ENCODE results near the gene PIK3R5.

PIK3R5 gene

DNA sequence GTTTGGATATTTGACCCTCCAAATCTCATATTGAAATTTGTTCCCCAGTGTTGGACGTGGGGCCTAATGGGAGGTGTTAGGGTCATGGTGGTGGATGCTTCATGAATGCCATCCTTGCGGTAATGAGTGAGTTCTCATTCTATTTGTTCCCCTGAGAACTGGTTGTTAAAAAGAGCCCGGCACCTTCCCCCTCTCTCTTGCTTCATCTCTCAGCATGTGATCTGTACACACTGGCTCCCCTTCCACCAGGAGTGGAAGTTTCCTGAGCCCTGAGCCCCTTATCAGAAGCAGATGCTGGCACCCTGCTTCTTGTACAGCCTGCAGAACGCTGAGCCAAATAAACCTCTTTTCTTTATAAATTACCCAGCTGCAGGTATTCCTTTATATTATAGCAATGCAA is 123.7 kb downstream of the PIK3R5 start:
- DNase-seq (ENCODE audit: low read depth, low spot score): no peak

DNA sequence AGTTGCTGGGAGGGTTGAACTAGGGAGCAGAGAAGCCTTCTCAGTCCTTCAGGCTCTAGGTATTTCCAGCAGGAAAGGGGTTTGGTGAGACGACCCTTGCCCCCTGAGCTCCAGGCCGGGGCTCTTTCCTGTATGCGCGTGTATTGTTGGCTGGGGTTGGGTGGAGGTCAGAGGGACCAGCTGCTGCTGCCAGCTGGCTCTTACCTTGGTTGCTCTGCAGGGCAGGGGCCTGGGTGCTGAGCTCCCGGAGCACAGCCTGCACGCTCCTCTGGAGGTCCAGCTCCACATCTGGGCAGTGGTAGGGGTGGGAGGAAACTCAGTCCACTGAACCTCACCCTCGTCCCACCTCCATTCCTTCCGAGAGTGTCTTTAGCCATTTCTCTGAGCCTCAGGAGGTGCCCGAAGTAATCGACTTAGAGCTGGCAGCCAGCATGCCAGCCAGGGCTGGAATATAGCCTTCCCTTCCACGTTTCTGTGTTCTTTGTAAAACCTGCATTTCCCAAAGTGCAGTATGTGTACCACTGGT is 126.0 kb downstream of the PIK3R5 start:
- no peak overlapping the region for H3K27ac ChIP-seq
- DNase-seq (ENCODE audit: low read depth, low spot score): no peak

More for the DNA sequence above, 123.7 kb downstream of the PIK3R5 start:
- H3K27ac ChIP-seq: no peak overlapping the region

DNA sequence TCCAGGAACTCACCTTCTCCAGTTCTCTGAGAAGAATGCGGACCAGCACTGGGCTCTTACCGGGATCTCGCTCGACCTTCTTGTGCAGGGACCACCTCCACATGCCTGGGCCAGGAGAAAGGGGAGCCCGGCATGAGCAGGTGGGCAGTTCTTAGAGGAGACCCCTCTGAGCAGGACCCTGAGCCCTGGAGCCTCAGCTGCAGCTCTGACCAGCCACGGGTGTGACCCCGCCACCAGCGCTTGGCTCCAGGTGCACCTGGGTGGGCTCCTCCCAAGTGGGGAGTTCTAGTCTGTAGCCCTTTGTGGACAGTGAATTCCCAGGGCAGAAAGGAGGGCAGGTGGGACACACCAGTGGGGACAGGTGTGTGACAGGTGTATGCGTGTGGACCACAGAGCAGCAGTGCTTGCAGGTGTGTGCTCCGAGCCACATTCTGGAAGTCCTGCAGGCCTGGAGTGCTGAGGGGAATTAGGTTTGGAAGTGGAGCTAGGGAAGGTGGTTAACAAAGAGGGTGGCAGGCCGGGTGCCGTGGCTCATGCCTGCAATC is 126.9 kb downstream of the PIK3R5 start:
- no peak for DNase-seq (ENCODE audit: low read depth, low spot score)

DNA sequence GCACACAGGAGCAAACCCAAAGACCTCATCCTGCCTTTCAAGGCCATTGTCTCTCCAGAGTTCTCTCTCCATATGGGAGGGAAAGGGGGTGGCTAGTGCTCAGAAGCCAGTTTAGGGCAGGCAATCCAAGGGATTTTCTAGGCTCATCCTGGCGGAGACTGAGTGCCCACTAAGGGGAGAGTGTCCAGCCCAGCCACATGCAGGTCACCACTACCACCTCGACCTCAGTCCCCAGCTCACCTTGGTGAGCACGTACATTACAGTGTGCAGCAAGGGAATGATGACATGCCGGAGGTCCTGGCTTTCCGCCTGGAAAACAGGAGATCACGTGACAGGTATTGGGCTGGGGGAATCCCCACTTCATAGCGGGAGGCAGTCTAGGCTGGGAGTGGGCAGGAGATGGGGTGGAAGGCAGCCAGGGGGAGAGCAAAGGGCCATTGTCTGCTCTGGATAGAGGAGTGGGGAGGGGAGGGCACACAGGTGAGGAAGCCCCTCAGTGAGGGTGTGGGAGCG is 127.9 kb downstream of the PIK3R5 start:
- no peak for DNase-seq (ENCODE audit: low read depth, low spot score)
- H3K27ac ChIP-seq: no peak overlapping the region

More for the DNA sequence above, 126.9 kb downstream of the PIK3R5 start:
- no peak overlapping the region for H3K27ac ChIP-seq

DNA sequence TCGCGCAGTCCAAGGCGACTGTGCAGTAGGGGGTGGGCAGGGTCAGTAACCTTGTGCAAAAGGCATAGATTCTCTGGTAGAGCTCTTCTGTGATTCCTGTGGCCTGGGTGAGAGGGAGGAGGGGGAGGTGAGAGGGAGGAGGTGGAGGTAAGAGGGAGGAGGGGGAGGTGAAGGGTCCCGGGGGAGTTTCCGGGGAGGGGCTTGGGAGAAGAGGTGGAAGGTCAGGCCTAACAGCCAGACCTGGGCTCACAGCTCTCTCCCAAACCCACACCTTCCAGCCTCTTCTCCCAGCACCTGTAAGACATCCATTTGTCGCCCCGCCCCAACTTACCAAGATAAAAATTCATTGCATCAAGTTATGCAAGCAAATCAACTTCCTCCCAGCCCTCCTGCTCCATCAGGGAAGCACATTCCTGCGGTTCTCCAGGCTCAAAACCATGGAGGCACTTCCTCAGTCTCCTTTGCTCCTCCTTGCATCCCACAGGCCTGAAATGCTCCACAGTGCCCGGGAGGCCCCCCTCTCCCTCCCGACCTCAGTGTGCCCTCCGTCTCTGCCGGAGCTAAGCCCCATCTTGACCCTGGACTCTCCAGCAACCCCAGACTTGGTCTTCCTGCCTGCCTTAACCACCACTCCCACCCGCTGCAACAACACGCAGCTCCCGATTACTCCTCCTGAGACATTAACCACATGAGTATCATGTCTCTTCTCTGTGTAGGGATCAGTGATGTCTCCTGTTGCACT is 128.5 kb downstream of the PIK3R5 start:
- DNase-seq (ENCODE audit: low read depth, low spot score): no peak
- H3K27ac ChIP-seq: no peak overlapping the region

DNA sequence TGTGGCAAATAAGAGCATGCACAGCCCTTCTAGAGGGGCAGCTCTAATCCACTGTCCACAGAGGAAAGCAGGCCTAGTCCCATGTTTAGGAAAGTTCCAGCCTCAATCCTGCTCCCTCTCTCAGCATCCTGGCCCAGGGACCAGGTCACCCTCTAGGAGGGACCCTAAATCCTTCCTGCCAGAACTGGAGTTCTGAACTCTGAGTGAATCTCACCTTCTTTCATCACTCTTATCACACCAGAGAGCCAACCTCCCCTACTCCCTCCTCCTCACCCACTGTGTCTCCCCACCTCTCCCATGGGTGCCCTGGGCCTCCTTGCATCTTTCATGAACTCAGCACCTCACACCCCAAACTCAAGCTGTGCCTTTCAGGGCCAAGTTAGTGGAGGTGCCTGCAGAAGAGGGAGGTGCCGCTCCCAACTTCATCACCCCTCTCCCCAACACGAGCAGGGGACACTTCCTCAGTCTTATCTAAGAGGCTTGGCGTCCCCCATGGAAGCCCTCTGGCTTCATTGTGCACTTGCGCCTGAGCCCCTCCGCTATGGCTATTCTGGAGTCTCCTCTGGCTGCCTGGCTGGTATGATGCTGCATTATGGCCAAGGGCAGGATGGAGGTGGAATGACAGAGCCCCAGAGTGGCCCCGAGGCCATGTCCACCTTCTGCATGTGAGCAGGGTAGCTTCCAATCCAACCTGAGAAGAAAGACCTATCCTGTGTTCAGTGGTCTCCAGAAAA is 129.7 kb downstream of the PIK3R5 start:
- no peak overlapping the region for H3K27ac ChIP-seq
- DNase-seq (ENCODE audit: low read depth, low spot score): no peak

DNA sequence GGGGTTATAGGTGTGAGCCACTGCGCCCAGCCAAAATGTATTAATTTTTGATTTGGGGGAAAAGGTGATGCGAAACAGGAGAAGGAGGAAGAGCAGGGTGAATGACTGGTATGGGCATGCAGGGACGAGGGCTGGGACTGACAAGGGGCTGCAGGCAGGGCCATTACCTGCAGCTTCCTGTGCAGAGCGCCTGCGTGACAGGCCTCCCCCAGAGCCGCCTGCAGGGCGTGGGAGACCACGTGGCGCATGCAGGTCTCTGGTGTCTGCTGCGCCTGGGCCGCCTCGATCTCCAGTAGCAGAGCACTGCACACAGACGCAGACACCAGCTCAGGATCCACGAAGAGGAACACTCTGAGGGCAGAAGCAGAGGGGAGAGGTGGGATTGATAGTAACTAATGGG is 130.4 kb downstream of the PIK3R5 start:
- no peak overlapping the region for H3K27ac ChIP-seq
- DNase-seq (ENCODE audit: low read depth, low spot score): no peak

DNA sequence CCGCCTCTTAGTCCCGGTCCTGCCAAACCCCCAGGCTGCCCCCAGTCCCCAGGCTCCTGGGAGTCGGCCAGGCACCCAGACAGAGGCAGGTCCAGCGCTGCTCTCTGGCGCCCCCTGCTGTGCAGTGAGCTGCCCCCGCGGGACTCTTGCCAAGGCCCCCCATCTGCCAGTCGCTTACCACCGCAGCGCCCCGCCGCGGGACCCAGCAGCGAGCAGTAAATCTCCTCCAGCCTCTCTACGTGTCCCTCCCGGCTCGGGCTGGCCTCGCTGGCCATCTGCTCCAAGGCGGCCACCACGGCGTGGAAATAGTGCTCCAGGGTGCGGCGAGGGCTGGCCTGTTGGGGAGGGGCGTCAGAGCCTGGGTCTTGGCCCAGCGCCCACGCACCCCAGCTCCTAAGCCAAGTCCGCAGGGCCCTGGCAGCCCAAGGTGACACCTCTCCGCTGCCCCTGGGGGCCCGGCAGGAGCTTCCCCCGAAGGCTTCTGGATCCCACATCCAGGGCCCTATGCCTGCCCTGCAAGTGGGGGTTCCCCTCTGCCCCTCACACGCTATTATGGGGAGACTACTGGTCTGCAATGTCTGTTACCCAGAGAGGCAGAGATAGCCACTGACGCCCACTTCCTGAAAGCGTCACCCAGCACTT is 132.7 kb downstream of the PIK3R5 start:
- H3K27ac ChIP-seq: no peak overlapping the region
- no peak for DNase-seq (ENCODE audit: low read depth, low spot score)

DNA sequence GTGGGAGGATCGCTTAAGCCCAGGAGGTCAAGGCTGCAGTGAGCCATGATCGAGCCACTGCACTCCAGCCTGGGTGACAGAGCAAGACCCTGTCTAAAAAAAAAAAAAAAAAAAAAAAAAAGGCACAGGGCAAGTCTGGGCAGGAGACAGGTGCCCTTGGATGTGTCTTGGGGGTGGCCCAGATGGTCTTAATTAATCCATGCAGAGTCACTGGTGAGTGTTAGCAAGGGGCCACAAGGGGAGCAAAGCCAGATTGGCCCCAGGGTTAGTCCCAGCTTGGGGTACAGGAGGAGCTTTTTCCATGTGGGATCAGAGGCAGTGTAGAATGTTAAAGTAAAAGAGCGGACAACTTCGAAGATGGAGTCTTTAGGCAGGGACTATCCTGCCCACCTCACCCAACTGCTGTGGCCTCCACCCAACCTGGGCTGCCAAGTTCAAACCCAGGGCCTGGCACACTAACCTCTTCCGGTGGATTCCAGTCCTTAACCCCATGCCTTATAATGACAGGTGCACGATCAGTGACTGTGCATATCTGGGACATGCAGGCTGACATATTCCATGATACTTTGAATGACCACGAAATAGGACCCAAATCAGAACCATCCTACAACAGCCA is 134.2 kb downstream of the PIK3R5 start:
- no peak overlapping the region for H3K27ac ChIP-seq
- no peak for DNase-seq (ENCODE audit: low read depth, low spot score)

DNA sequence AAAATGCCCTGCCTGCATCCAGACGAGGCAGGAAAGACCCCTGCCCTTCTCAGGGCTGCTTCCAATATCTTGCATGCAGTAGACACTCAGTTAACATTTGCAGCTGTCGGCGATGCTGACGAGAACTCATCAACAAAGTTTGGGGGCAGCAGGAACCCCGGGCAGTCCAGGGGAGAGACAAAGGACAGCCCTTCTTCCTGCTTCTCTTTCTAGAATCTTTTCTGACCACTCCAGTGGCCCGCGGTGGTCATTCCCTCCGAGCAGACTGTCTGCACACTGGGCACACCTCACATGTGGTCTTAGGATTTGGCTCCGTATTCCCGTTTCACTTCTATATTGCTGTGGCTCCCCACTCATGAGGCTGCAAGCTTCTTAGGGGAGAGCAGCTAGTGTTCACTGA is 135.4 kb downstream of the PIK3R5 start:
- no peak for DNase-seq (ENCODE audit: low read depth, low spot score)
- no peak overlapping the region for H3K27ac ChIP-seq

DNA sequence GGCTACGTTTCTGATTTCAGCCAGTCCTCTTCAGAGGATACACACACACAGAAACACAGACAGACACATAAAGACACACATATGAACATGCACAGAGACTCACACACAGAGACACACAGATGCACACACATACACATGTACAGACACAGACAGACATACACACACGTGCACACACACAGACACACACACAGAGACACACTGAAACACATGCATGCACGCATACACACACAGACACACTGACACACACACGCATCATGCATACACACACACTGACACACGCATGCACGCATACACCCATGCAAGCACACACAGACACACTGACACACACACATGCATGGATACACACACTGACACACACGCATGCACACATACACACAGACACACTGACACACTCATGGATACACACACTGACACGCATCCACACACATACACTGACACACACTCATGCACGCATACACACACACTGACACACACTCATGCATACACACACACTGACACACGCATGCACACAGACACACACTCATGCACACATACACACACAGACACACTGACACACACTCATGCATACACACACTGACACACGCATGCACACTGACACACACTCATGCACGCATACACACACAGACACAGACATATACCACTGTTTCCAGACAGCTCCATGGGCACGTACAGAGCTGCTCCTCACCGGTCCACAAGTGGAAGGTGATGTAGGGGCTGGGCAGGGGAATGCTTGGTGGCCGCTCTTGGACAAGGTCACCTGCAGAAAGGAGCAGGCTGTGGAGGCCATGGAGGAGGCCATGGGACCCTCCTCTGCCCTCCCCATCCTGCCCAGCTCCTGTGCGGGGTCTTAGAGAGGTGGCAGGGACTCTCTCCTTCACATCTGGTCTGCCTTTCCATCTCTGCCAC is 136.2 kb downstream of the PIK3R5 start:
- no peak for DNase-seq (ENCODE audit: low read depth, low spot score)
- no peak overlapping the region for H3K27ac ChIP-seq
